Measurements from ENCODE around the gene ALDH6A1.

ALDH6A1 gene

GRCh38 chr14:74049876-74050495 is 34.3 kb downstream of the ALDH6A1 start:
- no peak for DNase-seq (ENCODE audit: low spot score)

DNA sequence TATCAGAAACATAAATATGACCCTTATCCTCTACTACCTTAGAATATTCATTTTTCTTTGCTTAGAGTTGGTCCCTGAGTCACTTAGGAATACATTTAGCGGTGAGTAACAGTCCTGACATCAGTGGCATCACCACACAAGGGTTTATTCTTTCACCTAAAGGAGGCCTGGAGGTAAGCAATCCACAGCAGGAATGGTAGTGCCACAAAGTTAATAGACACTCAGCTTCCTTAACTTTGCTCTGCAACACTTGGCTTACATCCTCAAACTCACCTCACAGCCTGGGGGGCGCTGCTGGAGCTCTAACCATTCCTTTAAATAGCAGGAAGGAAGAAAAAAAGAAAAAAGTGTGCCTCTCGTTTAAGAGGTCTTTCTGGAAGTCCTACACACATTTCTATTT is 36.0 kb downstream of the ALDH6A1 start:
- DNase-seq (ENCODE audit: low spot score) = no peak

DNA sequence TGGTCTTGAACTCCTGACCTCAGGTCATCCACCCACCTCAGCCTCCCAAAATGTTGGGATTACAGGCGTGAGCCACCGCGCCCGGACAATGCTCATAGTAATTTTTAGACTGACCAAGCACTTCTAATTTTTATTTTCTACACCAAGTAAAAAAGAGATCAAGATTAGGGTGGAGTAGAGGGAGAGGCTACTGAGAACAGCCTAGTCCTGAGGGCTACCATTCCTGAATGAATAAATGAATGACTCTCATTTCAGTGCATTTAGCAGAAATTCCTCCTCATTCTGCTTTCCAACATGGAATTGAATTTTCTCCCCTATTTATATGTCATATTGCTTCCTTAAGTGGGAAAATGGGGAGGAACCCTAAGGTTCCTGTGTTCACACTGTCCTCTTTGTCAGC is 38.7 kb downstream of the ALDH6A1 start:
- DNase-seq (ENCODE audit: low spot score) = no peak

GRCh38 chr14:74042296-74042695 is 42.0 kb downstream of the ALDH6A1 start:
- DNase-seq (ENCODE audit: low spot score) = no peak

GRCh38 chr14:74038020-74038859 is 46.0 kb downstream of the ALDH6A1 start:
- peak; percentile 56 for DNase-seq (ENCODE audit: low spot score)

- no peak for DNase-seq (ENCODE audit: low spot score)
Observed at GRCh38 chr14:74035556-74035955, 48.7 kb downstream of the ALDH6A1 start.

DNA sequence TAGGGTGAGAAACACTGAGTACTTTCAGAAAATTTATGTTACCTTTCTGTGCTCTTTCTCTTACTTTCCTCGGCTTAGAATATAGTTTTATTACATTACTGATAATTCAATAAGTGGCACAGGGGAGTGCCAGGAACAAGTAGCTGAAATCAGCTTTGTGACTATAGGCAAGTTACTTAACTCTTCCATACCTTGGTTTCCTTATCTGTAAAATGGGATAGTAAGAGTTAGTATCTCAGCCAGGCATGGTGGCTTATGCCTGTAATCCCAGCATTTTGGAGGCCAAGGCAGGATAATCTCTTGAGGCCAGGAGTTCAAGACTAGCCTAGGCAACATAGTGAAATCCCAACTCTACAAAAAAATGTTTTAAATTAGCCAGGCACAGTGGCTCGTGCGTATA is 49.7 kb downstream of the ALDH6A1 start:
- DNase-seq (ENCODE audit: low spot score) = no peak

- DNase-seq (ENCODE audit: low spot score) = no peak
Observed at GRCh38 chr14:74029136-74029535, 55.1 kb downstream of the ALDH6A1 start.

GRCh38 chr14:74022346-74022745 is 61.9 kb downstream of the ALDH6A1 start:
- no peak for DNase-seq (ENCODE audit: low spot score)

DNA sequence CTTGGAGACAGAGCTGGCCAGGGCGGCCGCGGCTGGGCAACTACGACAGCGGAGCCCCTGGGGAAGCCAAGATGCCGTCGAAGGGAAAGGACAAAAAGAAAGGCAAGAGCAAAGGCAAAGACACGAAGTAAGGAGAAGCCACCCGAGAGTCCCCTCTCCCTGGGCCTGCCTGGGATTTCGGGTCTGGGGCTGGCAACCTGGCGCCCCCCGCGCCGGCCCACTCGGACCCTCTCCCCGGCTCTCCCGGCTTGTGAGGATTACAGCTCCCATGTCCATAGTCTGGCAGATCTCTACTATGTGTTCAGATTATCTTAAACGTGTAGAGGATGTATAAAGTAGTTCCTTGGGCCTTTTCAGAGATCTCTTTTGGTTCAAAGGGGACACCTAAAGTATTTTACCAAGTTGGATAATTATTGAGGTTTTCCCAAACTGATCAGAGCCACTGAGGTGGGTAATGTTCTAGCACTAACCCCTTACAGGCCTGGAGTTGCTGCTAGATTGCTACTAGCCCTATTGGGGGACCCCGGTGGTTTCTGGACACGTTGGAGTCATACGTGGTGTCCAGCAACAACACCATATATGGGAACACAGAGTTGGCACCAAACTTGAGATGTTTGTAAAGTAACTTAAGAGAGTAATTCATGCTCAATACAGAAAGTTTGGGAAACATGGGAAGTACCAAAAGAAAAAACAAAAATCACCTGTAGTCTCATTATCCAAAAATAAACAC is 64.7 kb downstream of the ALDH6A1 start:
- no peak for DNase-seq (ENCODE audit: low spot score)

GRCh38 chr14:74018586-74019407 is 65.5 kb downstream of the ALDH6A1 start, which contains the start of the genes BBOF1 and ENTPD5:
Gene BBOF1, plus strand, starts transcription at chr14:74019349. Its CDS starts 130 bp downstream, at chr14:74019479.
Gene ENTPD5, minus strand, starts transcription at chr14:74019288. Its CDS starts 31,186 bp downstream, at chr14:73988102.
- DNase-seq (ENCODE audit: low spot score) = peak; percentile 70

GRCh38 chr14:74018174-74018585 is 66.1 kb downstream of the ALDH6A1 start:
- no peak for DNase-seq (ENCODE audit: low spot score)

GRCh38 chr14:74015963-74016362 is 68.3 kb downstream of the ALDH6A1 start:
- no peak for DNase-seq (ENCODE audit: low spot score)

- no peak for DNase-seq (ENCODE audit: low spot score)
Observed at GRCh38 chr14:74015176-74015575, 69.1 kb downstream of the ALDH6A1 start.

DNA sequence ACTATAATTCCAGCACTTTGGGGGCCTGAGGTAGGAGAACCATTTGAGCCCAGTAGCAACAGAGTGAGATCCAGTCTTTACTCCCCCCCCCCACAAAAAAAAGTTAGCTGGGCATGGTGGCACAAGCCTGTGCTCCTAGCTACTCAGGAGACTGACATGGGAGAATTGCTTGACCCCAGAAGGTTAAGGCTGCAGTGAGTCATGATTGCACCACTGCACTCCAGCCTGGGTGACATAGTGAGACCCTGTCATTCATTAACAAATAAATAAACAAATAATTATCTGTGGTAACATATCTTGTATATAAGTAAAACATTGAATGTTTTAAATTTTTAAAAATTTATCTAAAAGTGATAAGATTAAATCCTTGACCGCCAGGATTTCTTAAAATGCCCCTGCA is 70.0 kb downstream of the ALDH6A1 start:
- DNase-seq (ENCODE audit: low spot score) = no peak

GRCh38 chr14:74008843-74009499 is 75.3 kb downstream of the ALDH6A1 start:
- no peak for DNase-seq (ENCODE audit: low spot score)
